HEK293T (cell line): ENCODE results near the gene HCN3.

Source experiments
- CTCF ChIA-PET: fragments of 350-600 bp; formaldehyde crosslinking; extraction: SDS; loops from one replicate; lab custom pipeline; 2021; ENCODE audit warnings: antibody characterized with exemption, inconsistent platforms; lab: Yijun Ruan, JAX
- POLR2A ChIA-PET: fragments of 350-600 bp; formaldehyde crosslinking; extraction: SDS; loops from one replicate; lab custom pipeline; 2020; ENCODE audit warnings: antibody characterized with exemption, inconsistent platforms; lab: Yijun Ruan, JAX
- DNase-seq: peaks from one replicate; pipeline ENCODE4 v3.0.0; 2012; ENCODE audit warnings: mixed read lengths; ENCODE audit errors: extremely low spot score
- ARNT ChIP-seq: fragments of 450-650 bp; IDR thresholded peaks from 2 replicates; pipeline ENCODE4 v1.6.1; 2017; ENCODE audit warnings: mild to moderate bottlenecking
- BHLHE40 ChIP-seq: fragments of 450-650 bp; IDR thresholded peaks from 2 replicates; pipeline ENCODE4 v1.6.1; 2016; ENCODE audit warnings: mild to moderate bottlenecking, moderate library complexity, borderline replicate concordance
- CTBP1 ChIP-seq: fragments of 450-650 bp; IDR thresholded peaks from 2 replicates; pipeline ENCODE4 v1.6.1; 2016; ENCODE audit warnings: borderline replicate concordance
- ELF4 ChIP-seq: fragments of 450-650 bp; IDR thresholded peaks from 2 replicates; pipeline ENCODE4 v1.6.1; 2017; ENCODE audit warnings: antibody characterized with exemption
- FOXA1 ChIP-seq: fragments of 450-650 bp; IDR thresholded peaks from 2 replicates; pipeline ENCODE4 v1.6.1; 2016; ENCODE audit warnings: mild to moderate bottlenecking
- FOXK2 ChIP-seq: fragments of 450-650 bp; IDR thresholded peaks from 2 replicates; pipeline ENCODE4 v1.6.1; 2016; ENCODE audit warnings: mild to moderate bottlenecking
- FOXM1 ChIP-seq: fragments of 450-650 bp; IDR thresholded peaks from 2 replicates; pipeline ENCODE4 v1.6.1; 2017; ENCODE audit warnings: mild to moderate bottlenecking, borderline replicate concordance
- HDGF ChIP-seq: fragments of 450-650 bp; IDR thresholded peaks from 2 replicates; pipeline ENCODE4 v1.6.1; 2017; ENCODE audit warnings: antibody characterized with exemption, borderline replicate concordance
- L3MBTL2 ChIP-seq: fragments of 450-650 bp; conservative IDR thresholded peaks from 2 replicates; pipeline ENCODE4 v1.6.1; 2016; ENCODE audit warnings: mild to moderate bottlenecking
- LEF1 ChIP-seq: fragments of 450-650 bp; IDR thresholded peaks from 2 replicates; pipeline ENCODE4 v1.6.1; 2017; ENCODE audit warnings: mild to moderate bottlenecking, borderline replicate concordance
- NFRKB ChIP-seq: fragments of 450-650 bp; IDR thresholded peaks from 2 replicates; pipeline ENCODE4 v1.6.1; 2016; ENCODE audit warnings: mild to moderate bottlenecking, moderate library complexity
- SP1 ChIP-seq: fragments of 450-650 bp; IDR thresholded peaks from 2 replicates; pipeline ENCODE4 v1.6.1; 2017
- SUZ12 ChIP-seq: fragments of 450-650 bp; IDR thresholded peaks from 2 replicates; pipeline ENCODE4 v1.6.1; 2016; ENCODE audit warnings: mild to moderate bottlenecking
- TARDBP ChIP-seq: fragments of 450-650 bp; IDR thresholded peaks from 2 replicates; pipeline ENCODE4 v1.6.1; 2016
- ZNF384 ChIP-seq: fragments of 450-650 bp; IDR thresholded peaks from 2 replicates; pipeline ENCODE4 v1.6.1; 2016
- TF ChIP-seq, protein P1 (sequence below): fragments of 450-650 bp; IDR thresholded peaks from 2 replicates; pipeline ENCODE4 v1.6.1; 2016

HCN3 gene

DNA sequence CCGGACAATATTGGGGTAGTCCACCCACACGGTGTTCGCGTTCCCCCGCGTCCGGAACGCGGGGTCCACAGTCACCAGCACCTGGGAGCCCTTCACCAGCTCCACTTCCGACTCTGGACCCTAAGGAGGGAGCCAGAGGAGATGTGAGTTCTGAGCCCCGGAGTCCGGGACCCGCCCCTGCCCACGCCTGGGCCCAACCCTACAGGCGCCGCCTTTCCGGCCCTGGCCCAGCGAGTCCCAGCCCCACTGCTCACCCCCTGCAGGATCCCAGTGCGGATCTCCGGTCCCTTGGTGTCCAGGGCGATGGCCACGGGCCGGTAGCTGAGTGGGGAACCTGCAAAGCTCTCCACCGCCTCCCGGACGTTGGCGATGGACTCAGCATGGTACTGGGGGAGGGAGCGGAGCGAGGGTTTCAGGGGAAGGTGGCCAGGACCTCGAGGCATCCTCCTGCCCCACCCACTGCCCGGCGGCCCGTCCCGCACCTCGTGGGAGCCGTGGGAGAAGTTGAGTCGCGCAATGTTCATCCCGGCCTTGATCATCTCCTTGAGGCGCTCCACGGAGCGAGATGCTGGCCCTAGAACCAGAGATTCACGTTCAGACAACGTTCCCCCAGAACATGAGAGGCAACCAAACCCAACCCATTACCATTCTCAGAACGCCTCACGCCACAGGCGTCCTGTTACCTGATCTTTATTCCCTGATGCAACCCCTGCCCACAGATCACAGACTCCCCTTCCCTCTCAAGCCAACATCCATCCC, 18.1 kb downstream of the HCN3 start:
- TF ChIP-seq LEF1 = no peak
- TF ChIP-seq HDGF = no peak
- TF ChIP-seq, protein P1, sequence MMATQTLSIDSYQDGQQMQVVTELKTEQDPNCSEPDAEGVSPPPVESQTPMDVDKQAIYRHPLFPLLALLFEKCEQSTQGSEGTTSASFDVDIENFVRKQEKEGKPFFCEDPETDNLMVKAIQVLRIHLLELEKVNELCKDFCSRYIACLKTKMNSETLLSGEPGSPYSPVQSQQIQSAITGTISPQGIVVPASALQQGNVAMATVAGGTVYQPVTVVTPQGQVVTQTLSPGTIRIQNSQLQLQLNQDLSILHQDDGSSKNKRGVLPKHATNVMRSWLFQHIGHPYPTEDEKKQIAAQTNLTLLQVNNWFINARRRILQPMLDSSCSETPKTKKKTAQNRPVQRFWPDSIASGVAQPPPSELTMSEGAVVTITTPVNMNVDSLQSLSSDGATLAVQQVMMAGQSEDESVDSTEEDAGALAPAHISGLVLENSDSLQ = no peak
- TF ChIP-seq CTBP1 = no peak
- TF ChIP-seq NFRKB = no peak
- TF ChIP-seq SUZ12 = no peak
- no peak for TF ChIP-seq TARDBP
- no peak for TF ChIP-seq ELF4
- no peak for TF ChIP-seq FOXK2
- no peak for TF ChIP-seq L3MBTL2
- TF ChIP-seq ARNT = no peak
- TF ChIP-seq SP1 = no peak
- TF ChIP-seq BHLHE40 = no peak
- ChIA-PET POLR2A (no interaction called here), CTCF (no interaction called here)
- no peak for DNase-seq

DNA sequence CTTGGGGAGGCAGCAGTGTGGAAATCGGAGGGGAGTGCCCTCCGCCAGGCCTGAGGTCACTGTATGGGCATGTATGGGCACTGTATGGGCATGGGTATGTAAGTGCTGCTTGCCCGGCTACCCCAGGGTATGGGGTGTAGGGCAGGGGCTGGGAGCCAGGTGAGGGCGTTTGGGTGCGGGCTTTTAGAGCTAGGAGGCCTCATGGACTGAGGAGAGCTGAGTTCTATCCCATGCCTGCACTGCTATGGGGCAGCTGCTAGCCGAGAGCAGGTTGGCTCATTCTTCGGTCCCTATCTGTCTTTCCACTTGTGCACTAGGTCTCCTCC, 18.6 kb downstream of the HCN3 start:
- ChIA-PET CTCF (no interaction called here), POLR2A (no interaction called here)

DNA sequence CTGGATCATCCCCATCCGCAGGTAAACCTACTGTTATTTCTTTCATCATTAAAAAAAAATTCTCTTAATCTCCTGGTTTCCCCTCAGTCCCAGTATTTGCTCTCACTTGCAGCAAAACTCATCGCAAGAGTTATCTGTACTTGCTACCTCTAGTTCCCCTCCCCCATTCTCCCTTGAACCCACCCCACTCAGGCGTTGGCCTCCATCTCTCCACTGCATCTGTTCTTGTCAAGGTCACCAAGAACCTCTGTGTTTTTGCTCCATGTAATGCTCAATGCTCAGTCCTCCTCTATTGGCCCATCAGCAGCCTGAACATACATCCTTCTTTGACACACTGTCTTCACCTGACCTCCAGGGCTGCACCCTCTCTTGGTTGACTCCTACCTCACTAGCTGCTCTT, 19.4 kb downstream of the HCN3 start:
- CTCF ChIA-PET = no interaction called here
- POLR2A ChIA-PET = interaction anchor here (1.3 kb wide), 1 partner anchor 20 kb away, joined by 4 read pairs; no protein-coding TSS in a partner anchor
- TF ChIP-seq SP1 (no peak), FOXA1 (no peak), FOXM1 (no peak), FOXK2 (no peak), TARDBP (no peak), ARNT (no peak), BHLHE40 (no peak), L3MBTL2 (no peak), ZNF384 (no peak), CTBP1 (no peak), LEF1 (no peak), HDGF (no peak)
- no peak for DNase-seq

More for the DNA sequence above, 18.6 kb downstream of the HCN3 start:
- no peak for DNase-seq
- no peak for TF ChIP-seq TARDBP
- no peak for TF ChIP-seq SP1
- no peak for TF ChIP-seq CTBP1
- TF ChIP-seq FOXA1 = no peak
- no peak for TF ChIP-seq ZNF384

DNA sequence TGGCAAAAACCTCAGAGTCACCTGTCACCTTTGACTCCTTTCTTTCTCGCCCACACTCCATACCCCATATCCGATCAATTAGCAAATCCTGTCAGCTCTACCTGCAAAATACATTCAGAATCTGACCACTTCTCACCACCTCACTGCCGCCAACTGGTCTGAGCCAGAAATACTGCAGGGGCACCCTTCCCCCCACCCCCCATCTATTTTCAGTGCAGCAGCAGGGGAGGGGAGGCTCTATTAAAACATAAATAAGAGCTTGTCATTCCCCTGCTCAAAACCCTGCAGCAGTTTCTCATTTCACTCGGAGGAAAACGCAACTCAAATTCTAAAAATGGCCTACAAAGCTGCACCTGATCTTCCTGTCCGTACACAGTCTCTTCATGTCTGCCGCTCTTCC, 20.1 kb downstream of the HCN3 start:
- TF ChIP-seq ZNF384 (no peak), ARNT (no peak), ELF4 (no peak), TARDBP (no peak), L3MBTL2 (no peak), BHLHE40 (no peak)
- POLR2A ChIA-PET = interaction anchor here (1.3 to 1.4 kb wide), 2 partner anchors 11 to 21 kb away, joined by 4 read pairs; partner anchors contain the start of gene FDPS
- CTCF ChIA-PET = interaction anchor here (0.7 to 1.0 kb wide), 2 partner anchors 12 to 19 kb away, joined by 3 to 4 read pairs; no protein-coding TSS in a partner anchor
- no peak for DNase-seq

DNA sequence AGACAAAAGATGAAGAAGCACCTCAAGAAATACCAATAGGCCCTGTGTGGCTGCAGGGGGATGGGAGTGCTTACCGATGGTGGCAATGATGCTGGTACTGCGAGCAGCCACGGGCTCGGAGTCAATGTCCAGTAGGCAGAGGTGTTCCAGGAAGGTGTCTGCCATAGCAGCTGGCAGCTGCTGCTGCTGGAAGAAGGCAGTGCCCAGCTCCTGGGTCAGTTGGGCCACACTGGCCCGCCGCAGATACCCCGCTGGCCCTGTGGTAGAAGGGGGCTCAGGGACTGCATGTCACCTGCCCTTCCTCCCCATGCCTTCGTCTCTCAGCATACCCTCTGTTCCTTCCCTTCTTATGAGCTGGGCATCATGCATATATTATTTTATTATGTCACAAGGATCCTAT, 22.8 kb downstream of the HCN3 start:
- TF ChIP-seq FOXA1 (no peak), L3MBTL2 (no peak), NFRKB (no peak), SP1 (no peak), TARDBP (no peak), FOXK2 (no peak), ARNT (no peak), ZNF384 (no peak), LEF1 (no peak)
- DNase-seq = no peak
- POLR2A ChIA-PET = interaction anchor here (1.4 kb wide), 1 partner anchor 26 kb away, joined by 4 read pairs; the partner anchor contains the start of gene CLK2
- CTCF ChIA-PET = interaction anchor here (1.6 kb wide), 1 partner anchor 23 kb away, joined by 4 read pairs; no protein-coding TSS in a partner anchor

DNA sequence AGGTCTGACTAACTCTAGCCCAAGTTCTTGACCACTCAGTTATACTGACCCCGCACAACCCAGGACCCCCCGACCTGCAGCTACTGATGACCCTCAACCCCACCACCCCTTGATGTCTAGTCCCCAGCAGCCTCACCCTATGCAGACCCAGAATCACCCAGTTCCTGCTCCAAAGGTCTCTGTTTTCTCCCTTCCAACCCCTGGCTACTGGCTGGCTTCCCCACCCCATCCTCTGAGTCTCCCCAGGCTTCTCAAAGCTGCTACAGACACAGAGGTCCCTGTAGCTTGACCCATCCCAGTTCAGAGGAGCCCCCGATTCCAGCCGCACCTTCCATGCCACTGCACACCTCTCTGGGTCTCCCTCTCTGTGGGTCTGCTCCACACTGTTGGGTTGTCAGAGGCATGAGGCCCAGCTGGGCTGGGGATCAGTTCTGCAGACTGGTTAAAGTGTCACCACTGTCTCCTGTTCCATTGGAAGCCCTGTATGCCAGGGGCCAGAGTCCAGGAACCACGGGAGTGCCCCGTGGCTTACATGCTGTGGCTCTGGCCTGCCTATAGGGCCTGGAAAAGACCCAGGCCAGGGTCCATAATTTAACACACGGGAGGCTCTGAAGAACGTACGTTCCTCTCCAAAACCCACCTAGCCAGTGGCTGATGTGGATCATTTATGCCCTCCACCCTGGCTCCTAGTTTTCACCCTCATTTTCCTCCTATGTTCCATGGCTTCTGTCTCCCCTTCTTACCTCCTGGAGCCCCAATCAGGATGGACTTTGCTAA, 23.5 kb downstream of the HCN3 start:
- POLR2A ChIA-PET = interaction anchor here (1.0 to 1.4 kb wide), 2 partner anchors 27 to 39 kb away, joined by 3 to 4 read pairs; partner anchors contain the start of genes CLK2 and SCAMP3
- TF ChIP-seq BHLHE40 (no peak), ARNT (no peak), TARDBP (no peak), HDGF (no peak), SP1 (no peak), SUZ12 (no peak), FOXM1 (no peak), LEF1 (no peak), CTBP1 (no peak), L3MBTL2 (no peak)
- TF ChIP-seq, protein P1 = no peak
- CTCF ChIA-PET = interaction anchor here (1.6 kb wide), 1 partner anchor 24 kb away, joined by 4 read pairs; no protein-coding TSS in a partner anchor
- DNase-seq = no peak
